GM12874 (cell line): ENCODE results near the gene TPGS2.
A peak's percentile ranks its signal among the peaks of the same experiment; 100 is the strongest.

ENCODE experiments used
- TF ChIP-seq, protein P1 (sequence below): IDR thresholded peaks from 2 replicates; pipeline ENCODE4 v1.5.1; 2011; ENCODE audit warnings: low read depth, mild to moderate bottlenecking, control low read depth, low read length, moderate library complexity; ENCODE audit not compliant: insufficient read depth

Gene TPGS2

DNA sequence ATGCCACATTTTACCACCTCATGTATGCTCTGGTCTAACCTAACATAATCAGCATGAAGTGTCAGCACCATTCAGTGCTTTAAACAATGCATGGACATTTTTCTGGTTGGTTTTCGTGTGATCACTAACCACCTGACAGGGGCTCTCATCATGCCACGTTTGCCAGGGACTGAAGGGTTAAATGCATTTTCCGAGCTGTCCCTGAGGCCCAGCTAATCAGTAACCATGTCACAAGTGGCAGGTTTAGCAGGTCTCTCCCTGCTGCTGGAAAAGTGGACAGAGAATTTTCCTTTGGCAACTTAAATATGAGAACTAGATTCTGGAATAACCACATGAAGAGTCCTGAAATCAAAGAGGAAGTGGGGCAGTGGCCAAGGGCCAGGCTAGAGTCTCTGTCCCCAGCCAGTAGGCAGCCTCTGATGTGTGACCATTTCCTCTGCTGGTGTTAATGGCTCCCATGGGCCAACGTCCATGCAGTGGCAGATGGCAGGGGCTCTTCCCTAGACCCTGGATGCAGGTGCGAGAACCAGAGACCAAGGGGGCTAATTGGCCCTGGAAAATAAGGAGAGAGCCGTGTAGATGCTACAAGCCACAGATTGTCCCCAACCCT lies 69.5 kb downstream of the TPGS2 start:
- TF ChIP-seq, protein P1, sequence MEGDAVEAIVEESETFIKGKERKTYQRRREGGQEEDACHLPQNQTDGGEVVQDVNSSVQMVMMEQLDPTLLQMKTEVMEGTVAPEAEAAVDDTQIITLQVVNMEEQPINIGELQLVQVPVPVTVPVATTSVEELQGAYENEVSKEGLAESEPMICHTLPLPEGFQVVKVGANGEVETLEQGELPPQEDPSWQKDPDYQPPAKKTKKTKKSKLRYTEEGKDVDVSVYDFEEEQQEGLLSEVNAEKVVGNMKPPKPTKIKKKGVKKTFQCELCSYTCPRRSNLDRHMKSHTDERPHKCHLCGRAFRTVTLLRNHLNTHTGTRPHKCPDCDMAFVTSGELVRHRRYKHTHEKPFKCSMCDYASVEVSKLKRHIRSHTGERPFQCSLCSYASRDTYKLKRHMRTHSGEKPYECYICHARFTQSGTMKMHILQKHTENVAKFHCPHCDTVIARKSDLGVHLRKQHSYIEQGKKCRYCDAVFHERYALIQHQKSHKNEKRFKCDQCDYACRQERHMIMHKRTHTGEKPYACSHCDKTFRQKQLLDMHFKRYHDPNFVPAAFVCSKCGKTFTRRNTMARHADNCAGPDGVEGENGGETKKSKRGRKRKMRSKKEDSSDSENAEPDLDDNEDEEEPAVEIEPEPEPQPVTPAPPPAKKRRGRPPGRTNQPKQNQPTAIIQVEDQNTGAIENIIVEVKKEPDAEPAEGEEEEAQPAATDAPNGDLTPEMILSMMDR = no peak

DNA sequence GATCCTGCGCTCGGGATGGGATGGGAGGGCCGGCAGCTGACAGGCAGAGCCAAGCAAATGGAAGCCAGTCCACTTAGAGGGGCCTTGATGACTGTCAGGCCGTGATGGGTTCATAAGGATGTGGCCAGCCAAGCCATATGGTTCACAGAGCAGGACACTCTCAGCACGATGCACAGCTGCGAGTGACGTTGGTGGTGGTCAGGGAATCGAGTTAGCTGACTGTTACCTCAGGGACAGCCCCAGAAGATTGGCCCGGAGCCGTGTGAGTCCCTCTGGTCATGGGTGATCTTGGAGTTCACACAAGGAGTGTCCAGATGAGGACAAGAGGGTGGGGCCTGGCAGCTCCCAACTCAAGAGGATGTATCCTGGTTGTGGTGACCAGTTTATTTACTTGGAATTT lies 70.2 kb downstream of the TPGS2 start:
- TF ChIP-seq, protein P1 = no peak

DNA sequence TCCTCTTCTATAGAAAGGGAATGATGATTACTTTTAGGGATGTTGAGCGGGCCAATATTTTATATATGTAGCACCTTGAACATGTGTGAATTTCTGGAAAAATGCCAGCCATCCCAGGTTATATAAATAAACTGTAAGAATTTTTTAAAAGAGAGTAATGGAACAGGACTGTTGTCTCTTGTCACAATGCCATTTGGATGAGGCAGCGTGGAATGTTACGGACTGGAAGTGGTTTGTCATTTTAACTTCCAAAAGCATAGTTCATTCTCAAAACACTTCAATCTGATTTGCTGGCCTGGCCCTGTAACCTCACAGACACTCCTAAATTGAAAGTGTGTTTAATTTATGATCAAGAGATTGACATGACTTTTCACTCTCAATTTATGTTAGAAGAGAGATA lies 70.8 kb downstream of the TPGS2 start:
- TF ChIP-seq, protein P1 = no peak

GRCh38 chr18:36757081-36757480 lies 71.7 kb downstream of the TPGS2 start:
- TF ChIP-seq, protein P1 = peak; percentile 26; the same call in 1 of the 2 replicates

GRCh38 chr18:36756242-36756641 lies 72.6 kb downstream of the TPGS2 start:
- TF ChIP-seq, protein P1 = no peak

DNA sequence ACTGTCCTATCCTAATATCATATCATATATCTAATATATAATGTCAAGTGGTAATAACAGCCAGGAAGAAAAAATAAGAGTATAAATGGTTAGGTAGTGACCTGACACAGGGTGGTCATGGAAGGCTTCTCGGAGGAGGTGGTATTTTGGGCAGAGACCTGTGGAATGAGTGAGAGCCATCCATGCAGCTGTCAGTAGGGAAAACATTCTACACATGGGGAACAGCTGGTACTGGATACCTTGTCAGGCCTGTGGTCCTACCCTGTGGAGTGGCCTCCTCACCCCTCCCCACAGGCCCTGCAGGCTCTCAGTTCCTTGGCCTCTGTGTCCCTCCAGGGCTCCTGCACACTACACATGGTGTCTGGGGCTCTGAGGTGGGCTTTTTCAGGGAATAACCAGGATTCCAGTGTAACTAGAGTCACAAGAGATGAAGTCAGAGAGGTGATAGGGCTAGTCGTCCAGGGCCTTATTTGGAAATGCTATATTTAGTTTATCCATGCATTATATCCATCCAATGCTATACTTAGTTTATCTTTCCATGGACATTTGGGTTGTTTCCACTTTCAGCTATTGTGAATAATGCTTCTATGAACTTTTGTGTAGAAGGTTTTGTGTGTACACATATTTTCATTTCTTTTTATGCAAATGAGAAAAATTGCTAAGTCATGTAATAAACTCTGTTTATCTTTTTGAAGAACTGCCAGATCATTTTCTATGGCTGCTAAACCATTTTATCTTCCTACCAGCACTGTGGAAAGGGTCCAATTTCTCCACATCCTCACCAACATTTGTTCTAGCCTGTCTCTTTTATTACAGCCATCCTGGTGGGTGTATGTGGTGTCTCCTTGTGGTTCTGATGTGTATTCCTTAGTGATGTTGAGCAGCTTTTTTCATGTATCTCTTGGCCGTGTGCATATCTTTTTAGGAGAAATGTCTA lies 75.6 kb downstream of the TPGS2 start:
- TF ChIP-seq, protein P1 = no peak

- TF ChIP-seq, protein P1 = no peak
Measured at GRCh38 chr18:36745219-36745975, 83.4 kb downstream of the TPGS2 start.
